ENCODE data around the gene JAG1.

The JAG1 gene

GRCh38 chr20:10631126-10631525 is 42.7 kb downstream of the JAG1 start:
- Histone ChIP-seq H3K36me3 (ENCODE audit: control insufficient read depth, insufficient read depth, low read length) (no peaks in the 10 kb centered on the region), H3K4me3 (ENCODE audit: low read depth, low read length) (no peak overlapping the region), H3K9ac (no peak overlapping the region), H3K9me3 (ENCODE audit: control insufficient read depth, low read length) (no peaks in the 10 kb centered on the region), H2AFZ (no peak overlapping the region), H3K27ac (no peak overlapping the region), H3K27me3 (ENCODE audit: control insufficient read depth, insufficient read depth, low read length) (no peaks in the 10 kb centered on the region), H3K4me1 (peaks cover 2% of the 10 kb centered on the region), H3K79me2 (no peaks in the 10 kb centered on the region), H3K4me2 (ENCODE audit: low read length) (no peak overlapping the region)
- no peak for TF ChIP-seq CTCF (IDR thresholded peaks at IDR 0.05)

- H2AFZ ChIP-seq = no peak overlapping the region
- TF ChIP-seq CTCF (IDR thresholded peaks at IDR 0.05) = no peak
- no peaks in the 10 kb centered on the region for H3K4me1 ChIP-seq
- H3K4me3 ChIP-seq (ENCODE audit: low read depth, low read length) = no peak overlapping the region
- no peaks in the 10 kb centered on the region for H3K9me3 ChIP-seq (ENCODE audit: control insufficient read depth, low read length)
- no peak overlapping the region for H3K9ac ChIP-seq
- no peak overlapping the region for H3K27ac ChIP-seq
- H3K27me3 ChIP-seq (ENCODE audit: control insufficient read depth, insufficient read depth, low read length) = no peaks in the 10 kb centered on the region
- no peaks in the 10 kb centered on the region for H3K36me3 ChIP-seq (ENCODE audit: control insufficient read depth, insufficient read depth, low read length)
- H3K79me2 ChIP-seq = no peaks in the 10 kb centered on the region
- H3K4me2 ChIP-seq (ENCODE audit: low read length) = no peak overlapping the region
Measured at GRCh38 chr20:10629946-10630650, 43.7 kb downstream of the JAG1 start.

- H3K27me3 ChIP-seq (ENCODE audit: control insufficient read depth, insufficient read depth, low read length) = no peaks in the 10 kb centered on the region
- H3K4me2 ChIP-seq (ENCODE audit: low read length) = no peak overlapping the region
- no peaks in the 10 kb centered on the region for H3K36me3 ChIP-seq (ENCODE audit: control insufficient read depth, insufficient read depth, low read length)
- H3K4me1 ChIP-seq = no peaks in the 10 kb centered on the region
- no peaks in the 10 kb centered on the region for H3K9me3 ChIP-seq (ENCODE audit: control insufficient read depth, low read length)
- TF ChIP-seq CTCF (IDR thresholded peaks at IDR 0.05) = no peak
- H3K4me3 ChIP-seq (ENCODE audit: low read depth, low read length) = no peak overlapping the region
- no peak overlapping the region for H3K9ac ChIP-seq
- no peak overlapping the region for H2AFZ ChIP-seq
- no peak overlapping the region for H3K27ac ChIP-seq
- no peaks in the 10 kb centered on the region for H3K79me2 ChIP-seq
Measured at GRCh38 chr20:10626896-10627295, 46.9 kb downstream of the JAG1 start.

- H3K9ac ChIP-seq = no peak overlapping the region
- no peaks in the 10 kb centered on the region for H3K79me2 ChIP-seq
- H3K27ac ChIP-seq = no peak overlapping the region
- no peak overlapping the region for H2AFZ ChIP-seq
- no peaks in the 10 kb centered on the region for H3K36me3 ChIP-seq (ENCODE audit: control insufficient read depth, insufficient read depth, low read length)
- TF ChIP-seq CTCF (IDR thresholded peaks at IDR 0.05) = no peak
- H3K4me3 ChIP-seq (ENCODE audit: low read depth, low read length) = no peak overlapping the region
- peaks cover 8% of the 10 kb centered on the region for H3K4me1 ChIP-seq
- H3K4me2 ChIP-seq (ENCODE audit: low read length) = no peak overlapping the region
- H3K9me3 ChIP-seq (ENCODE audit: control insufficient read depth, low read length) = no peaks in the 10 kb centered on the region
- no peaks in the 10 kb centered on the region for H3K27me3 ChIP-seq (ENCODE audit: control insufficient read depth, insufficient read depth, low read length)
Measured at GRCh38 chr20:10625641-10626040, 48.2 kb downstream of the JAG1 start.
